Fibroblast of gingiva (primary cell): ENCODE results near the gene CASKIN2.
"Not testable (repeated sequence)": the region's sequence is repeated elsewhere in the genome, so short reads cannot be mapped to it uniquely, and the experiment has no call there.

Experiments
- DNase-seq: peaks from one replicate; pipeline ENCODE4 v3.0.0-alpha.2; 2011; ENCODE audit warnings: low read depth

Gene CASKIN2

GRCh38 chr17:75487351-75488070 lies 27.8 kb downstream of the CASKIN2 start:
- no peak for DNase-seq

GRCh38 chr17:75486951-75487350 lies 28.4 kb downstream of the CASKIN2 start:
- DNase-seq, result no peak

DNA sequence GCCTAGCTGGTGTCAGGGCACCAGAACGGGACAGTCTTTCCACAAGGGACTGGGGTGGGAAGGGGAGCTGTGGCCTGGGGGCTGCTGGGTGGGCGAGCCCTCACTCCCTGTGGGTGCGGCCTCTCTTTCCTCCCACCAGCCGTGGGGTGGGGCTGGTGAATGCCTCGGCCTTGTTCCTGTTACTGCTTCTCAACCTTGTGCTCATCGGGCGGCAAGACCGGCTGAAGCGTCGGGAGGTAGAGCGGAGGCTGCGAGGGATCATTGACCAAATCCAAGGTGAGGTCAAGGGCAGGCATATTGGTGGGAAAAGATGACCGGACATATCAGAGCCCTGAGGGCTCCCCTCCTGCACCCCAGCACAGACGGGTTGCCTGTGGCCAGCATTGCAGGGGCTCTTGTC lies 29.2 kb downstream of the CASKIN2 start:
- no peak for DNase-seq

GRCh38 chr17:75485688-75486087 lies 29.6 kb downstream of the CASKIN2 start:
- DNase-seq, result no peak

GRCh38 chr17:75482098-75482942 lies 33.0 kb downstream of the CASKIN2 start:
- DNase-seq, result no peak

- DNase-seq, result no peak
These were observed 33.9 kb downstream of the CASKIN2 start for GRCh38 chr17:75481194-75482068.

DNA sequence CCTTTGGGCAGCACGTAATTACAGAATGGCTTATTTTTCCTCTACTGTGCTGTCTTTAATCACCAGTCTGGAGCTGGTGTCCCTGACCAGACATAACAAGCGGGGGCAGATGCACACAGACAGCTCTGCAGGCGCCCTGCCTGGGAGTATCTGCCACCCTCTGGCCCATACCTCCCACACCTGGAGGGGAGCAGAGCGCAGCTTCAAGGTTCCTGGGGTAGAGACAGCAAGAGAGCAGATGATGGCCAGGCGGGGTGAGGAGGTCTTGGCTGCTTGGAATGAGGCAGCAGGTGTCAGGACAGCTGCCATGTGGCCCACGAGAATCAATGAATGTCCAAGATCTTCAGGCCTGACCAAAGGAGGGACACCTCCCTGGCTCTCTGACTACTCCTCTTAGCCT lies 35.1 kb downstream of the CASKIN2 start:
- DNase-seq, result no peak

- no peak for DNase-seq
These were observed 36.8 kb downstream of the CASKIN2 start for GRCh38 chr17:75478508-75478907.

DNA sequence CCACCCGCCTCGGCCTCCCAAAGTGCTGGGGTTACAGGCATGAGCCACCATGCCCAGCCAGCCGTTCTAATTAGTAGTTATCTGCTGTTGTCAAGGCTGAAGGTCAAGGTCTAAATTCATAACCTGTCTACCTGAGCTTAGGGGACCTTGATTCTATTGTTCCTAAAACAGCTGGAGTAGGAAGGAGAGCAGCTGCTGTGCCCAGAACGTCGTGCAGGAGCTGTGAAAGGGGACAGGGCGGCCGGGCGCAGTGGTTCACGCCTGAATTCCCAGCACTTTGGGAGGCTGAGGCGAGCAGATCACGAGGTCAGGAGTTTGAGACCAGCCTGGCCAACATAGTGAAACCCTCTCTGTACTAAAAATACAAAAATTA lies 37.9 kb downstream of the CASKIN2 start:
- DNase-seq, result not testable (repeated sequence)

DNA sequence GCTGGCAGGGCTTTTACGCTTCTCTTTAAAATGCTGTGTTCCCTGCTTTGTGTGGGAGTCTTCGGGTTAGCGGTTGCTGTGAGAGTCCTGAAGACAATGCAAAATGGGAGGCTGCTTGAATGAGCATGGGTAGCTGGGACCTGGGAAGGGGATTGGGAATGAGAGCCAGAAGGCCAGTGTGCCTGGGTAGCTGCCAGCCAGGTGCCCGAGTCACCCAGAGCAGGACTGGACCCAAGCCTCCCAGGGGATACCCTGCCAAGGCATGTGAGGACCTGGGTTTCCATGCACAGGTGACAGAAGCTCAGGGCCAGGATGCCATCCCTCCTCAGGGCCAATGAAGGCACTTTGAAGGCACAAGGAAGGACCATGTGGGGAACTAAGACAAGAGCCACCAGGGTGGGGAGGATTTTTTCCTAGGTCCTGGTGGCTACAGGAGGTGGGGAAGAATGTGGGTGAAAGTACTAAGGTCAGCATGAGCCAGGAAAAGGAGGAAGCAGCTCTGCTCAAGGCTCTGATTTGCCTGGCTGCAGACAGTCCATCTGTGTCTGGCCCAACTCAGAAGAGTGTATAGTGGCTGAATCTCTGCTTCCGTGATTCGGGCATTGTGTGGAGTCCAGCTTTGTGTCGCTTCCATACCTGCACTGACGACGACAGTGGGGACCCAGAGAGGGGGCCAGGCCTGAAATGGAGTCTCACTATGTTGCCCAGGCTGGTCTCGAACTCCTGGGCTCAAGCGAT lies 38.4 kb downstream of the CASKIN2 start:
- DNase-seq, result no peak

DNA sequence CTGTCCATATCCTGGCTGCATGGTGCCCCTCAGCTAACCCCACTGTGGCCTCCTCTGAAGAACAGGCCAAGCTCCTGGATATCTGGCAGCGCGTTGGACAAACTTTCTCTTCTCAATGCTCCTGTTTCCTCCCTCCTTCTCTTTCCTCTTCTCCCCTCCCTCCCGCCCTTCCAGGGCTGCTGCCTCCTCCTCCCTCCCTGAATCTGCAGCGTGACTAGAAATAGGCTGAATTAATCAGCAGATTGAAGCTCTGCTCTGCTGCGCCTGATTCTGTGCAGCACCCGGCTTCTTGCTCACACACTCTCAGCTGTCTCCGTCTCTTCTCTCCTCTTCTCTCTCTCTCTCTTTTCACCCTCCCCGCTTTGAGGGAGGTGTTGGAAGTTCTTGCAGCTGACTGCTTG lies 39.1 kb downstream of the CASKIN2 start:
- no peak for DNase-seq

DNA sequence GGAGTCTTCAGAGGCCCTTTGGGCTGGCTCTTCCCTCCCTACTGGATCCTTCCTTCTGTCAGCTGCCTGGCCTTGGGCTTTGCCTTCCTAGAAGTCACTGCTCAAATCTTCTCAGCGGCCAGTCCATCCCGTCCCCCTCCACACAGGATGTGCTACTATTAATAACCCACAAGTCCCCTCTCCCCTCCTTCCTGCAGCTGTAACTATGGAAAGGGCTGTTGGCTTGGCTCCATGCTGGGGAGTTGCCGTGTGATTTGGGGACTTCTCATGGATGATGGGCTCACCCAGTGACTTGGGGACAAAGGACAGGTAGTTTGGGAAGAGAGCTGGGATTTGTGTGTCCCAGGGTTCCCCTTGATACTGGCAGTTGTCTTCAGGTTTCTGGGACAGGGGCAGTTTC lies 39.5 kb downstream of the CASKIN2 start:
- DNase-seq, result no peak

- DNase-seq, result no peak
These were observed 40.0 kb downstream of the CASKIN2 start for GRCh38 chr17:75475144-75475835.

- DNase-seq, result no peak
These were observed 40.6 kb downstream of the CASKIN2 start for GRCh38 chr17:75474736-75475135.

DNA sequence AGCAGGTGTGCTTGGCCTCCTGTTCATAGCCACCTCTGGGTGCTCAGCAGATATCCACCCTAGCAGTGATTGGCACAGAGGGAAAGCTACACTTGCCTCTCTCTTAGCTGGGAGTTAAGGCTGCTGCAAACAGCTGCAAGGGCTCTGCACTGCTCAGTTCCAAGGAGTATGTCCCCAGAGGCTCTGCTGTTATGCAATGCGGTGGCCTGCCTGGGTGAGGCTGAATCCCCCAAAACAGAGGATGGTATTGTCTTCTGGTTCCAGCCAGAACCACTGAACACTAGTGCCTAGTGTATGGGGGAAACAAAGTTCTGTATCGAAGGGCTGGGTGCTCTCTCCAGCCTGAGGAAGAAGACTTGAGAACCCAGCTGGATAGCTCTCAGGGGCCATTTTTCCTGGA lies 42.1 kb downstream of the CASKIN2 start:
- DNase-seq, result no peak

- DNase-seq, result no peak
These were observed 43.2 kb downstream of the CASKIN2 start for GRCh38 chr17:75472119-75472518.

DNA sequence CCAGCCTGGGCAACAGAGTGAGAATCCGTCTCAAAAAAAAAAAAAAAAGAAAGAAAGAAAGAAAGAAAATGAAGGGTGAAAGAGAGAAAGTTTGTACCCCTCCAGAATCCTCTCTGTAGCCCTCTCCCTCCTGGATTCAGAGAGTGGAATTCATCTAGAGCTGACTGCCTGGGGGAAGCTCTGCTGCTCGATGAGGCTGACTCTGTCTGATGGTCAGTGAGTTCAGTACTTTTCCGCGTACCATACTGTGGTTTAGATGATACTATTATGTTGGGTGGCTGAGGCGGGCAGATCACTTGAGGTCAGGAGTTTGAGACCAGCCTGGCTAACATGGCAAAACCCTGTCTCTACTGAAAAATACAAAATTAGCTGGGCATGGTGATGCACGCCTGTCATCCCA lies 44.1 kb downstream of the CASKIN2 start:
- no peak for DNase-seq

DNA sequence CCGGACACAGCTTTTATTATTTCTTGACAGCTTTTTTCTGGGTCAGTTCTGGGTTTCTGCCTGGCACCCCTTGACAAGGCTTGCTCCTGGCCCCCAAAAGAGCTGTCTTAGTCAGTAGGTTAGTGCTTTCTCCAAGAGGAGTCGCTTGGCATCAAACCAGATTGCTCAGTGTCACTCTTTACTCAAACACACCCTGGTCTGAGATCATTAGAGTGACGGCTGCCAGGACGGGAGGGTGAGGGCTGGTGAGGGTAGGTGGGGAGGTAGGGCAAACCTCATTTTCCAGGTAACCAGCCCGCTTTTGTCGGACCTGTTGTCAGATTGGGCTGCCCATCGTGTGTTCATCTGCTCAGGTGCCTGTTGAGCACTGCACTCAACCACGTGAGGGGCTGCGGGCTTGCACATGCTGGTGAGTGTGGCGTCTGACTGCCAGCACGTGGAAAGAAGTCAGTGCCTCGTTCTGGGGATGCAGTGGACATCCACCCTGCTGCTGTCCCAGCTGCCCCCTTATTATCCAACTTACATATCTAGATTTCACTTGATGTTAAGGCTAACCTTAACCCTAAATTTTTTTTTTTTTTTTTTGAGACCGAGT lies 46.5 kb downstream of the CASKIN2 start:
- DNase-seq, result no peak

DNA sequence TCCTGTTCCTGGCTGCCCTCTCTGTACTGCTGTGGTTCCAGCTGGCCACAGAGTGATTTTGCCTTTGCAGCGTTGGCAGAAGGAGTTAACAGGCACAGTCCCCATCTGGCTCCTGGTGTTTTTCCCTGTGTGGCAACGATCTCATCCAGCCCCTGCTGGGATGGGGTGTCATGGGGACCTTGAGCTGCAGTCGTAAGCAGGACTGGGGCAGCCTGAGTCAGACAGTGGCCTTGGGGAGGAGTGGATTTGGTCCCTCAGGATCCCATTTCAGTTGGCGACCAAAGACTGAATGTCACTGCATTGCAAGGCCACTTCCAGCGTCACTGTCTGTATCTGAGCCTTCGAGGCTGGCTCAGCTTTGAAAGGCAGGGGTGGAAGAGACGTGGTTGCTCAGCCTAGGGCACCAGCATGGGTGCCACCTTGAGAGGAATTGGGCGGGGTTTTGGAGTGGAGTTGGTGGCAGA lies 47.0 kb downstream of the CASKIN2 start:
- no peak for DNase-seq

DNA sequence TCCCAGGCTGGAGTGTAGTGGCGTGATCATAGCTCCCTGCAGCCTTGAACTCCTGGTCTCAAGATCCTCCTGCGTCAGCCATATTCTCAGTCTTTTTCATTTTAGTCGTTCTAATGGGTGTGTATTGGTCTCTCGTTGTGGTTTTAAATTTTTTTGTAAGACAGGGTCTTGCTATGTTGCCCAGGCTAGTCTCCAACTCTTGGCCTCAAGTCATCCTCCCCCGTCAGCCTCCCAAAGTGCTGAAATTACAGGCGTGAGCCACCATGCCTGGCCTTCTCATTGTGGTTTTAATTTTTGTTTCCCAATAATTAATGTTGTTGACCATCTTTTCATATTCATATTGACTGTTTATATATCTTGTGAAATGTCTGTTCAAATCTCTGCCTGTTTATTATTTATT lies 50.3 kb downstream of the CASKIN2 start:
- DNase-seq, result no peak

- no peak for DNase-seq
These were observed 51.7 kb downstream of the CASKIN2 start for GRCh38 chr17:75463603-75464002.
